ENCODE measurements around the gene PTPRD. TPM values are rescaled to one million over a fixed set of nuclear protein-coding genes. Genes with fewer than 3 reads are reported as not detected.

PTPRD gene
- total RNA-seq, 1 donor from 2014 or later, result not detected

GRCh38 chr9:8852301-8852864 is 1760.4 kb downstream of the PTPRD start:
- intact Hi-C loops (cut with micrococcal nuclease), result no loop called here

- intact Hi-C loops (cut with micrococcal nuclease), result no loop called here
Observed at GRCh38 chr9:8850914-8851313, 1761.9 kb downstream of the PTPRD start.

GRCh38 chr9:8845808-8846207 is 1767.0 kb downstream of the PTPRD start:
- intact Hi-C loops (cut with micrococcal nuclease), result no loop called here

- intact Hi-C loops (cut with micrococcal nuclease), result no loop called here
Observed at GRCh38 chr9:8845376-8845775, 1767.4 kb downstream of the PTPRD start.

- intact Hi-C loops (cut with micrococcal nuclease), result no loop called here
Observed at GRCh38 chr9:8844549-8844948, 1768.3 kb downstream of the PTPRD start.

GRCh38 chr9:8842402-8843193 is 1770.2 kb downstream of the PTPRD start:
- intact Hi-C loops (cut with micrococcal nuclease), result no loop called here

- intact Hi-C loops (cut with micrococcal nuclease), result no loop called here
Observed at GRCh38 chr9:8838136-8838535, 1774.7 kb downstream of the PTPRD start.

DNA sequence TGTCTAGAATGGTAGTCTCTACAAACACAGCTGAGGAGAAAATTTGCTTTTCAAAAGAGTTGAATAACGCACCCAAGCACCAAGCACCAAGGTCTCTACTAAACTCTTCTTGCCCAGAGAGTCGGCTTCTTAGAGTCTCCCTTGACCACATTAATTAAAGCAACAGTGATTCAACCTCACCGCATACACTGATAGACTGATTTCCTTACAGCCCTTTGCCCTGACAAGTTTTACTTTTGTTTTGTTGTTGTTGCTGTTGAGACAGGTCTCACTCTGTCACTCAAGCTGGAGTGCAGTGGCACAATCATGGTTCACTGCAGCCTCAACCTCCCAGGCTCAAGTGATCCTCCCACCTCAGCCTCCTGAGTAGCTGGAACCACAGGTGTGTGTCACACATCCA is 1777.5 kb downstream of the PTPRD start:
- intact Hi-C loops (cut with micrococcal nuclease), result no loop called here

DNA sequence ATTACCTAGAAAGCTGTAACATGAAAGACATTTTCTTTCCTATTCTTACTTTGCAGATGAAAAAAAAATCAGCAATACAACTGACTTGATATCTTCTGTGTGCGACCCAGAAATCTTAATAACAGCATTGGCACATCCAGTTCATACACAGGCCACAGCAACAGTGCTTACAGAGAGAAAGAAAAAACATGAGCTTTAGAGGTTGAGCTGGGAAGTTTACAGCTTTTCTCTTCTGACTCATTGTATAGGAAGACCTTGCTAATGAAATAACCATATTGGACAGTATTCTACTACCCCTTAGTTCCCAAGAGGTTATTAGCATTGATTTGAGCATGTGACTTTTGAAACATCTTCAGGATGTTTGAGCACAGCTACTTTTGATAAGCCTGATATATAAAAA is 1779.8 kb downstream of the PTPRD start:
- intact Hi-C loops (cut with micrococcal nuclease), result no loop called here

DNA sequence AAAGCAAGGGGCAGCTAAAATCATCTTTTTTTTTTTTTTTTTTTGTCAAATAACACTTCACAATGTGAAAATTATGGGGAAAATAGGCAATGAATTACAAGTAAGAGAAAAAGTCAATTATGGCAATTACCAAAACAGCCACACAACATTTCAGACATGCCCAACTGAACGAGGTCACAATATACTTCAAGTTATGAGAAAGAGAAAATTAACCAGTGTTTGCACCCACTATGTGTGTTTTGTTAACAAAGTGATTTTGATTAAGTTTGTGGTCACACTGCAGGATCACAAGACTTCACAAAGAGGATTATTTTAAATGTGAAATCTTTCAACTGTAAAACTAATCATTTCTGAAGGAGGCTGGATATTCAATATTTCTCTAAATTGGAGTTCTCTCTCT is 1780.4 kb downstream of the PTPRD start:
- intact Hi-C loops (cut with micrococcal nuclease), result no loop called here

DNA sequence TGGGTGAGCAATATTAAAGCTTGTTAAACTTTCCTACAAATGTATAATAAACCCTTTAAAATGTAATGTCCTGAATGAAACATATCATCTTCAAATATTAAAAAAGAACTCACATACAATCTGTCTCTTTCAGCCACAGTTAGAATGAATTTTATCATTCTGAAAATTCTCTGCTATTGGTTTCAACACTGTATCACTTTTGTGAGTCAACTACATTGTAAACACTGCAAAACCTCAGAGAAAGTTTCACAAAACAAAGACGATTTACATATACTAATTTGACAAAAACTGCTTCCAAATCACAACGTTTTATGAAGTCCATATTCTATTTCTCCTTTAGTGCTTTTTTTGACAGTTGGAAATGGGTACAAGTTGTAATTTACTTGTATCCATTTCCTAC is 1781.2 kb downstream of the PTPRD start:
- intact Hi-C loops (cut with micrococcal nuclease), result no loop called here

- intact Hi-C loops (cut with micrococcal nuclease), result no loop called here
Observed at GRCh38 chr9:8826281-8826680, 1786.5 kb downstream of the PTPRD start.

- intact Hi-C loops (cut with micrococcal nuclease), result no loop called here
Observed at GRCh38 chr9:8825585-8826147, 1787.1 kb downstream of the PTPRD start.

DNA sequence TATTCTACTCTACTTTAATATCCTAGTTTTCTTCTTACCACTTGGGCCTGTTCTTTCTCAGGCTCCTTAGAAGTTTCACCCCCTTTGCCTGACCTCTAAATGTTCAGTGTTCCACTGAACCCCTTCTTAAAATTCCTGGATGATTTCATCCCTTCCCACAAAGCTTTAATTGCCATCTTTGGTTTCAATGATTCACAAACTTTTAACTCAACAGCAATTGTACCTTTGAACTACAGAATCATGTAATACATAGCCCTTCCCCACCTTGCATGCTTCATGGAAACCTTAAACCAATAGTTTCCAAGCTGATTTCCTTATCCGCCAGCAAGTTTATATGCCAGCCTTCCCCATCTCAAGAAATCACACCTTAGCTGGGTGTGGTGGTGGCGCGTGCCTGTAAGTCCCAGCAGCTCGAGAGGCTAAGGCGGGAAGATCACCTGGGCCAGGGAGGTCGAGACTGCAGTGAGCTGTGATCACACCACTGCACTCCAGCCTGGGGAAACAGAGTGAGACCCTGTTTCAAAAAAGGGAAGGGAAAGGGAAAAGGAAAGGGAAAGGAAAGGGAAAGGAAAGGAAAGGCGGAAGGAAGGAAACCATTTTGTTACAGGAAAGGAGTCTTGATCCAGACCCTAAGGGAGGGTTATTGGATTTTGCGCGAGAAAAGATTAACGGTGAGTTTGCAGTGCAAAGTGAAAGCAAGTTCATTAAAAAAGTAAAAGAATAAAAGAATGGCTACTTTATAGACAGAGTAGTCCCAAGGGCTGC is 1789.5 kb downstream of the PTPRD start:
- intact Hi-C loops (cut with micrococcal nuclease), result no loop called here

GRCh38 chr9:8822667-8823025 is 1790.2 kb downstream of the PTPRD start:
- intact Hi-C loops (cut with micrococcal nuclease), result no loop called here

GRCh38 chr9:8821910-8822666 is 1790.7 kb downstream of the PTPRD start:
- intact Hi-C loops (cut with micrococcal nuclease), result no loop called here

DNA sequence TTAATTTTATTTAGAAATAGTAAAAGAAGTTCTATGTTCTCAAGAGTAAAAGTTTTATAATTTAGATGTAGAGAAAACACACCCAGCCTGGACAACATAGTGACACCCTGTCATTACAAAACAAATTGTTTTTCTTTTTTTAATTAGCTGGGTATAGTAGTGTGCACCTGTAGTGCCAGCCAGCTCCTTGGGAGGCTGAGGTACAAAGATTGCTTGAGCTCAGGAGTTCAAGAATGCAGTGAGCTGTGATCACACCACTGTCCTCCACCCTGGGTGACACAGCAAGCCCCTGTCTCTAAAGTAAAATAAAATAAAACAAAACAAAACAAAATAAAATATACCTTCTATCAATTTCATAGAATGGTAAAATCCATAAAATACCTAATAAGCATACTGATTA is 1795.5 kb downstream of the PTPRD start:
- intact Hi-C loops (cut with micrococcal nuclease), result no loop called here

- intact Hi-C loops (cut with micrococcal nuclease), result no loop called here
Observed at GRCh38 chr9:8816361-8816760, 1796.4 kb downstream of the PTPRD start.

DNA sequence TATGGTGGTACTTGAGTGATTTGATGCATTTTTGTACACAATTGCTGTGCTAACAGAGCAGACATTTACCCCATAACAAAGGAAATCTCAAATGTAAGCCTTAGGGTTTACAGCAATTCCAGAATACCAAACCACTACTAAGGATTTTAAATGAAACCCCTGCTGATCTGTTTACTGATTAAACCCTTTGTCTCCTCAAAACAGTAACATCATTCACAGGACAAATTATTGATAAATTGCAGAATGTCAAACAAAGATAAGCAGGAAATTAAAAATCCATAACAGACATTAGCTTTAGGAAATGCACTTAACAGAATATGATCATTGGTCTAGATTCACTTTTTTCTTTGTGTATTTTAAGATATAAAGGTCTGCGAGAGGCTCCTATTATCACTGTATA is 1796.9 kb downstream of the PTPRD start:
- intact Hi-C loops (cut with micrococcal nuclease), result no loop called here

GRCh38 chr9:8815219-8815618 is 1797.6 kb downstream of the PTPRD start:
- intact Hi-C loops (cut with micrococcal nuclease), result no loop called here

DNA sequence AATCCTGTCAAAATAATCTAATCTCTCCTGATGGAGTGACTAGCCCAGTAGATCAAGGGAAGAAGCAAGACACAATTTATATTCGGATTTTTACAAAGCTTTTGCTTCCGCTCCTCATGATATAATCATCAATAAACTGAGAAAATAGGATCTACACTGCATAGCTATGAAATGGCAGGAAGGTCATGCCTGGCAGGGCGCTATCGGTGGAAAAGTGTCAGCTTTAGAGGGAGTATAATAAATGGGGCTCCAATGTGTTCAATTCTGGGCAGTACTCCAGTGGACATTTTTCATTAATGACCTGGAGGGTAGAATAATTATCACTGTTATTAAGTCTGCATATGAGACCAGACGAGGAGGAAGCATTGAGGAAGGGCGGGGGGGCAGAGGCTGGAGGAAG is 1799.9 kb downstream of the PTPRD start:
- intact Hi-C loops (cut with micrococcal nuclease), result no loop called here

Data from T-helper 1 cell treated with Interleukin-12 subunit alpha and Interleukin-12 subunit beta and Interleukin-4 antibody, amounts not matched to agents 30 ng/mL and 1 ng/mL, for 36 hours (primary cell).